CD4-positive, alpha-beta T cell (primary cell): ENCODE results near the gene NELFB. TPM values are rescaled to one million over a fixed set of nuclear protein-coding genes. Genes with fewer than 3 reads are reported as not detected.

Experiments used
- ATAC-seq: fragments of 200-7000 bp; cut with Tn5 transposase; one replicate; pipeline ENCODE4 v1.10.0; 2022; ENCODE audit warnings: mild to moderate bottlenecking; ENCODE audit not compliant: poor library complexity
- CTCF ChIA-PET: fragments of 350-600 bp; sonication (Branson Sonifier 250); formaldehyde crosslinking; loops from one replicate; lab custom pipeline; 2021; ENCODE audit warnings: antibody characterized with exemption, inconsistent platforms; lab: Charles Lee
- POLR2A ChIA-PET: fragments of 350-600 bp; sonication (Branson Sonifier 250); formaldehyde crosslinking; loops from one replicate; lab custom pipeline; 2021; ENCODE audit warnings: antibody characterized with exemption, inconsistent platforms; lab: Charles Lee
- DNase-seq, 14 experiments: peaks; one replicate each; pipeline ENCODE4 v3.0.0-alpha.2; 2013 to 2020; ENCODE audit warnings: mixed read lengths in 2 of 14
- H3K27ac ChIP-seq, 2 donors: one replicate each; pipeline versions ENCODE4 v1.5.1 to v1.7.0; 2013; ENCODE audit warnings: low read length in 2 of 2, low read depth in 1 of 2, mild to moderate bottlenecking in 1 of 2
- H3K27me3 ChIP-seq, 2 experiments: 1 replicate in 1 of 2; 2 replicates in 1 of 2; pipeline versions ENCODE4 v1.6.1 to v1.7.0; 2013; ENCODE audit warnings: low read length in 2 of 2, control low read depth in 1 of 2, mild to moderate bottlenecking in 1 of 2, moderate library complexity in 1 of 2; ENCODE audit not compliant: insufficient read depth in 2 of 2, control insufficient read depth in 1 of 2
- H3K36me3 ChIP-seq: one replicate; pipeline ENCODE4 v1.6.1; 2013; ENCODE audit warnings: low read length, control low read depth; ENCODE audit not compliant: insufficient read depth
- H3K4me1 ChIP-seq: one replicate; pipeline ENCODE4 v1.6.1; 2013; ENCODE audit warnings: low read length, control low read depth; ENCODE audit not compliant: insufficient read depth
- H3K4me3 ChIP-seq: one replicate; pipeline ENCODE4 v1.5.1; 2013; ENCODE audit warnings: mild to moderate bottlenecking, low read length, moderate library complexity
- H3K9me3 ChIP-seq, 2 experiments: 1 replicate in 1 of 2; 2 replicates in 1 of 2; pipeline versions ENCODE4 v1.6.1 to v1.7.0; 2013; ENCODE audit warnings: low read length in 2 of 2, mild to moderate bottlenecking in 2 of 2, control low read depth in 1 of 2, moderate library complexity in 1 of 2; ENCODE audit not compliant: control insufficient read depth in 1 of 2, insufficient read depth in 1 of 2
- H3K27ac Mint-ChIP-seq: one replicate; pipeline ENCODE4 v1.8.0; 2020; ENCODE audit warnings: mixed read lengths
- H3K27me3 Mint-ChIP-seq: one replicate; pipeline ENCODE4 v1.8.0; 2021; ENCODE audit warnings: mixed read lengths
- H3K36me3 Mint-ChIP-seq: one replicate; pipeline ENCODE4 v1.8.0; 2021; ENCODE audit warnings: low read depth, mixed read lengths
- H3K4me1 Mint-ChIP-seq: one replicate; pipeline ENCODE4 v1.8.0; 2021; ENCODE audit warnings: low read depth, mixed read lengths
- H3K4me3 Mint-ChIP-seq: one replicate; pipeline ENCODE4 v1.8.0; 2020; ENCODE audit warnings: mild to moderate bottlenecking, mixed read lengths
- H3K9me3 Mint-ChIP-seq: one replicate; pipeline ENCODE4 v1.8.0; 2020; ENCODE audit warnings: mixed read lengths
- CTCF ChIP-seq: fragments of 200-600 bp; IDR thresholded peaks from one replicate; pipeline ENCODE4 v1.8.0; 2022; ENCODE audit warnings: antibody characterized with exemption, mild to moderate bottlenecking
- intact Hi-C, 2 experiments: fragments of 100-400 bp; cut with DNase I in 1 of 2; cut with micrococcal nuclease in 1 of 2; formaldehyde crosslinking; loops; one replicate each; pipeline versions ENCODE4 v1.15.1 to v1.9.0; 2023 to 2025; cut with DNase I, micrococcal nuclease
- total RNA-seq, 174 experiments: library from RNA in 2 of 174; stranded (reverse) in 2 of 174; gene quantifications; one replicate each; pipeline ENCODE4 v1.2.3 and lab custom pipeline; 2021 to 2026

NELFB gene
- total RNA-seq, 2 experiments from 2014 or later = 20.7 to 21.2 TPM

GRCh38 chr9:137294091-137294680 is 39.1 kb downstream of the NELFB start:
- H3K4me3 ChIP-seq = no peak overlapping the region

GRCh38 chr9:137294681-137295237 is 39.6 kb downstream of the NELFB start:
- no peak for TF ChIP-seq CTCF
- Histone ChIP-seq H3K27ac (no peak overlapping the region), H3K27me3 (peaks cover 57 to 60% of the 10 kb centered on the region in 2 experiments), H3K36me3 (no peaks in the 10 kb centered on the region), H3K4me3 (peak overlapping the region; percentile 17), H3K9me3 (peaks cover 0 to 27% of the 10 kb centered on the region in 2 experiments), H3K4me1 (peaks cover 15% of the 10 kb centered on the region)
- peak; percentile 37 for ATAC-seq
- H3K27ac Mint-ChIP-seq = no peak overlapping the region
- H3K36me3 Mint-ChIP-seq = no peaks in the 10 kb centered on the region
- POLR2A ChIA-PET = no interaction called here
- no peaks in the 10 kb centered on the region for H3K4me1 Mint-ChIP-seq
- intact Hi-C loops = loop anchor here (2.0 to 5.0 kb wide), 3 partner anchors 112 to 232 kb away; no protein-coding TSS in a partner anchor
- peak in 2 of 14 experiments; percentile 28 to 36 for DNase-seq
- no peaks in the 10 kb centered on the region for H3K9me3 Mint-ChIP-seq
- CTCF ChIA-PET = no interaction called here
- H3K27me3 Mint-ChIP-seq = peaks cover 38% of the 10 kb centered on the region
- H3K4me3 Mint-ChIP-seq = peak overlapping the region; percentile 34

More at GRCh38 chr9:137294091-137294680, 39.1 kb downstream of the NELFB start:
- no peak for TF ChIP-seq CTCF
- no peaks in the 10 kb centered on the region for H3K4me1 Mint-ChIP-seq
- H3K36me3 Mint-ChIP-seq = no peaks in the 10 kb centered on the region
- ChIA-PET POLR2A (no interaction called here), CTCF (no interaction called here)
- peaks cover 15% of the 10 kb centered on the region for H3K4me1 ChIP-seq
- H3K9me3 Mint-ChIP-seq = no peaks in the 10 kb centered on the region
- peak overlapping the region; percentile 34 for H3K4me3 Mint-ChIP-seq
- H3K27me3 Mint-ChIP-seq = peaks cover 38% of the 10 kb centered on the region
- peaks cover 52 to 54% of the 10 kb centered on the region in 2 experiments for H3K27me3 ChIP-seq
- no peak overlapping the region for H3K27ac ChIP-seq
- DNase-seq = peak in 3 of 14 experiments; percentile 36 to 61 (median 44)
- peak; percentile 24 for ATAC-seq
- peaks cover 0 to 27% of the 10 kb centered on the region in 2 experiments for H3K9me3 ChIP-seq
- intact Hi-C loops = loop anchor here (2.0 kb wide), 2 partner anchors 113 to 233 kb away; no protein-coding TSS in a partner anchor
- no peaks in the 10 kb centered on the region for H3K36me3 ChIP-seq
- no peak overlapping the region for H3K27ac Mint-ChIP-seq

- Histone ChIP-seq H3K4me3 (peak overlapping the region; percentile 17), H3K27ac (no peak overlapping the region), H3K27me3 (peaks cover 62 to 65% of the 10 kb centered on the region in 2 experiments), H3K9me3 (peaks cover 0 to 27% of the 10 kb centered on the region in 2 experiments), H3K4me1 (peaks cover 15% of the 10 kb centered on the region), H3K36me3 (no peaks in the 10 kb centered on the region)
- Mint-ChIP-seq H3K9me3 (no peaks in the 10 kb centered on the region), H3K4me3 (no peak overlapping the region), H3K27ac (no peak overlapping the region), H3K36me3 (no peaks in the 10 kb centered on the region), H3K4me1 (no peaks in the 10 kb centered on the region), H3K27me3 (peaks cover 41% of the 10 kb centered on the region)
- peak; percentile 89 for ATAC-seq
- intact Hi-C loops = loop anchor here (2.0 to 5.0 kb wide), 3 partner anchors 111 to 231 kb away; no protein-coding TSS in a partner anchor
- peak in 11 of 14 experiments; percentile 26 to 79 (median 42) for DNase-seq
- TF ChIP-seq CTCF = no peak
- CTCF ChIA-PET = no interaction called here
- POLR2A ChIA-PET = no interaction called here
These were observed 40.2 kb downstream of the NELFB start for GRCh38 chr9:137295238-137295811.
